ENCODE results near the gene PNPO.
A peak's percentile ranks its signal among the peaks of the same experiment; 100 is the strongest.

Gene PNPO

GRCh38 chr17:47941246-47942095 is at the start of gene PNPO:
TSS of gene PNPO (plus strand) at chr17:47941571. CDS start at chr17:47941676, 105 bp downstream.
- no peaks in the 10 kb centered on the region for H3K9me3 ChIP-seq (ENCODE audit: control insufficient read depth, insufficient read depth, low read length)
- peak within 1 kb of the TSS; percentile 34 for H3K4me3 ChIP-seq (ENCODE audit: low read length)
- peak; percentile 92 for DNase-seq (ENCODE audit: low read depth, low spot score)
- no peak within 1 kb of the TSS for H3K27ac ChIP-seq (ENCODE audit: low read length)
- H3K4me1 ChIP-seq (ENCODE audit: control insufficient read depth, insufficient read depth, low read length): 0 out of 2 replicates have a peak, but pooled peaks cover 2% of the 10 kb centered on the region
- H3K36me3 ChIP-seq (ENCODE audit: control insufficient read depth, insufficient read depth, low read length): no peaks in the 10 kb centered on the region
- no CpG with 5 or more reads among the region's 50 CpGs for WGBS (ENCODE audit: insufficient coverage, insufficient read length)
- H3K27me3 ChIP-seq (ENCODE audit: control insufficient read depth, insufficient read depth, low read length): no peaks in the 10 kb centered on the region

GRCh38 chr17:47894498-47895346 is 46.6 kb upstream of the PNPO start:
- peak overlapping the region; percentile 86; the same call in 1 of the 2 replicates for H3K4me3 ChIP-seq (ENCODE audit: low read length)
- no peak for DNase-seq (ENCODE audit: low read depth, low spot score)
- H3K9me3 ChIP-seq (ENCODE audit: control insufficient read depth, insufficient read depth, low read length): no peaks in the 10 kb centered on the region
- H3K27me3 ChIP-seq (ENCODE audit: control insufficient read depth, insufficient read depth, low read length): no peaks in the 10 kb centered on the region
- H3K4me1 ChIP-seq (ENCODE audit: control insufficient read depth, insufficient read depth, low read length): no peaks in the 10 kb centered on the region
- H3K36me3 ChIP-seq (ENCODE audit: control insufficient read depth, insufficient read depth, low read length): no peaks in the 10 kb centered on the region
- H3K27ac ChIP-seq (ENCODE audit: low read length): no peak overlapping the region
- WGBS (ENCODE audit: insufficient coverage, insufficient read length): 100% methylated on average over 1 of the region's 11 CpGs

GRCh38 chr17:47895347-47895855 is 46.0 kb upstream of the PNPO start:
- no peaks in the 10 kb centered on the region for H3K9me3 ChIP-seq (ENCODE audit: control insufficient read depth, insufficient read depth, low read length)
- no peak overlapping the region for H3K27ac ChIP-seq (ENCODE audit: low read length)
- H3K4me3 ChIP-seq (ENCODE audit: low read length): peak overlapping the region; percentile 86; the same call in 1 of the 2 replicates
- WGBS (ENCODE audit: insufficient coverage, insufficient read length): no CpG with 5 or more reads among the region's 25 CpGs
- no peak for DNase-seq (ENCODE audit: low read depth, low spot score)
- H3K4me1 ChIP-seq (ENCODE audit: control insufficient read depth, insufficient read depth, low read length): no peaks in the 10 kb centered on the region
- H3K36me3 ChIP-seq (ENCODE audit: control insufficient read depth, insufficient read depth, low read length): no peaks in the 10 kb centered on the region
- H3K27me3 ChIP-seq (ENCODE audit: control insufficient read depth, insufficient read depth, low read length): no peaks in the 10 kb centered on the region

GRCh38 chr17:47895856-47896671 is 45.3 kb upstream of the PNPO start, which contains the start of gene SP2:
TSS of gene SP2 (plus strand) at chr17:47896236. CDS start at chr17:47896287, 51 bp downstream.
- Histone ChIP-seq H3K4me3 (ENCODE audit: low read length) (peak within 1 kb of the TSS; percentile 86), H3K4me1 (ENCODE audit: control insufficient read depth, insufficient read depth, low read length) (no peaks in the 10 kb centered on the region), H3K27me3 (ENCODE audit: control insufficient read depth, insufficient read depth, low read length) (no peaks in the 10 kb centered on the region), H3K27ac (ENCODE audit: low read length) (no peak within 1 kb of the TSS), H3K36me3 (ENCODE audit: control insufficient read depth, insufficient read depth, low read length) (no peaks in the 10 kb centered on the region), H3K9me3 (ENCODE audit: control insufficient read depth, insufficient read depth, low read length) (no peaks in the 10 kb centered on the region)
- peak; percentile 100 for DNase-seq (ENCODE audit: low read depth, low spot score)
- no CpG with 5 or more reads among the region's 70 CpGs for WGBS (ENCODE audit: insufficient coverage, insufficient read length)

GRCh38 chr17:47896672-47897490 is 44.5 kb upstream of the PNPO start:
- Histone ChIP-seq H3K27ac (ENCODE audit: low read length) (no peak overlapping the region), H3K9me3 (ENCODE audit: control insufficient read depth, insufficient read depth, low read length) (no peaks in the 10 kb centered on the region), H3K27me3 (ENCODE audit: control insufficient read depth, insufficient read depth, low read length) (no peaks in the 10 kb centered on the region), H3K4me1 (ENCODE audit: control insufficient read depth, insufficient read depth, low read length) (peaks cover 3% of the 10 kb centered on the region), H3K4me3 (ENCODE audit: low read length) (peak overlapping the region; percentile 82), H3K36me3 (ENCODE audit: control insufficient read depth, insufficient read depth, low read length) (no peaks in the 10 kb centered on the region)
- WGBS (ENCODE audit: insufficient coverage, insufficient read length): no CpG with 5 or more reads among the region's 22 CpGs
- DNase-seq (ENCODE audit: low read depth, low spot score): no peak

GRCh38 chr17:47897561-47897960 is 43.8 kb upstream of the PNPO start:
- H3K4me3 ChIP-seq (ENCODE audit: low read length): no peak overlapping the region
- H3K27ac ChIP-seq (ENCODE audit: low read length): no peak overlapping the region
- WGBS (ENCODE audit: insufficient coverage, insufficient read length): no CpG with 5 or more reads among the region's 5 CpGs
- H3K4me1 ChIP-seq (ENCODE audit: control insufficient read depth, insufficient read depth, low read length): peaks cover 5% of the 10 kb centered on the region
- H3K36me3 ChIP-seq (ENCODE audit: control insufficient read depth, insufficient read depth, low read length): no peaks in the 10 kb centered on the region
- no peaks in the 10 kb centered on the region for H3K27me3 ChIP-seq (ENCODE audit: control insufficient read depth, insufficient read depth, low read length)
- no peak for DNase-seq (ENCODE audit: low read depth, low spot score)
- no peaks in the 10 kb centered on the region for H3K9me3 ChIP-seq (ENCODE audit: control insufficient read depth, insufficient read depth, low read length)

- H3K9me3 ChIP-seq (ENCODE audit: control insufficient read depth, insufficient read depth, low read length): no peaks in the 10 kb centered on the region
- DNase-seq (ENCODE audit: low read depth, low spot score): no peak
- no peak overlapping the region for H3K4me3 ChIP-seq (ENCODE audit: low read length)
- no peaks in the 10 kb centered on the region for H3K36me3 ChIP-seq (ENCODE audit: control insufficient read depth, insufficient read depth, low read length)
- no peaks in the 10 kb centered on the region for H3K27me3 ChIP-seq (ENCODE audit: control insufficient read depth, insufficient read depth, low read length)
- H3K4me1 ChIP-seq (ENCODE audit: control insufficient read depth, insufficient read depth, low read length): peaks cover 5% of the 10 kb centered on the region
- H3K27ac ChIP-seq (ENCODE audit: low read length): no peak overlapping the region
These were observed 43.1 kb upstream of the PNPO start for GRCh38 chr17:47898241-47898640.

GRCh38 chr17:47899643-47900042 is 41.7 kb upstream of the PNPO start:
- H3K27me3 ChIP-seq (ENCODE audit: control insufficient read depth, insufficient read depth, low read length): no peaks in the 10 kb centered on the region
- H3K4me3 ChIP-seq (ENCODE audit: low read length): no peak overlapping the region
- no peaks in the 10 kb centered on the region for H3K36me3 ChIP-seq (ENCODE audit: control insufficient read depth, insufficient read depth, low read length)
- WGBS (ENCODE audit: insufficient coverage, insufficient read length): no CpG with 5 or more reads among the region's 5 CpGs
- H3K27ac ChIP-seq (ENCODE audit: low read length): no peak overlapping the region
- H3K9me3 ChIP-seq (ENCODE audit: control insufficient read depth, insufficient read depth, low read length): no peaks in the 10 kb centered on the region
- no peak for DNase-seq (ENCODE audit: low read depth, low spot score)
- peaks cover 5% of the 10 kb centered on the region for H3K4me1 ChIP-seq (ENCODE audit: control insufficient read depth, insufficient read depth, low read length)

- WGBS (ENCODE audit: insufficient coverage, insufficient read length): no CpG with 5 or more reads among the region's 7 CpGs
- no peak overlapping the region for H3K4me3 ChIP-seq (ENCODE audit: low read length)
These were observed 39.9 kb upstream of the PNPO start for GRCh38 chr17:47901423-47901822.

More at GRCh38 chr17:47901423-47901822, 39.9 kb upstream of the PNPO start:
- Histone ChIP-seq H3K27me3 (ENCODE audit: control insufficient read depth, insufficient read depth, low read length) (no peaks in the 10 kb centered on the region), H3K27ac (ENCODE audit: low read length) (no peak overlapping the region), H3K36me3 (ENCODE audit: control insufficient read depth, insufficient read depth, low read length) (no peaks in the 10 kb centered on the region), H3K4me1 (ENCODE audit: control insufficient read depth, insufficient read depth, low read length) (peaks cover 5% of the 10 kb centered on the region), H3K9me3 (ENCODE audit: control insufficient read depth, insufficient read depth, low read length) (no peaks in the 10 kb centered on the region)
- DNase-seq (ENCODE audit: low read depth, low spot score): no peak
